Left lung (tissue), 10 donors: ENCODE measurements around the gene TES. TPM values are rescaled to one million over a fixed set of nuclear protein-coding genes. Genes with fewer than 3 reads are reported as not detected.
"Not testable (repeated sequence)": the region's sequence is repeated elsewhere in the genome, so short reads cannot be mapped to it uniquely, and the experiment has no call there.

Source experiments
- ATAC-seq: fragments of 200-7000 bp; cut with Tn5 transposase; one replicate; pipeline ENCODE4 v1.9.1; 2020; ENCODE audit warnings: moderate library complexity
- DNase-seq, 4 donors: peaks; one replicate each; pipeline ENCODE4 v3.0.0-alpha.2; 2013 to 2020
- H3K27ac ChIP-seq, 2 donors: fragments of 200-600 bp; sonication (generic) in 1 of 2; one replicate each; pipeline versions ENCODE4 v1.5.0 to v1.8.0; 2020 to 2021
- H3K27me3 ChIP-seq, 2 donors: fragments of 200-600 bp; sonication (generic) in 1 of 2; one replicate each; pipeline versions ENCODE4 v1.5.0 to v1.8.0; 2020 to 2021
- H3K36me3 ChIP-seq, 2 donors: fragments of 200-600 bp; sonication (generic) in 1 of 2; one replicate each; pipeline versions ENCODE4 v1.5.0 to v1.8.0; 2020 to 2021
- H3K4me1 ChIP-seq, 2 donors: fragments of 200-600 bp; one replicate each; pipeline ENCODE4 v1.8.0; 2021
- H3K4me3 ChIP-seq, 2 donors: fragments of 200-600 bp; sonication (generic) in 1 of 2; one replicate each; pipeline versions ENCODE4 v1.5.0 to v1.8.0; 2020 to 2021; ENCODE audit warnings: mild to moderate bottlenecking in 1 of 2
- H3K9me3 ChIP-seq, 2 donors: fragments of 200-600 bp; sonication (generic) in 1 of 2; one replicate each; pipeline versions ENCODE4 v1.5.0 to v1.8.0; 2020 to 2021
- intact Hi-C, 2 donors: fragments of 100-400 bp; cut with DNase I; formaldehyde crosslinking; loops; one replicate each; pipeline versions ENCODE4 v1.11.2 to v1.14.2; 2022
- polyA plus RNA-seq, 6 donors: library from polyadenylated mRNA; unstranded; fragments of 120-200 nt; gene quantifications; one replicate each; pipeline ENCODE4 v1.2.1, GENCODE V29; 2013; ENCODE audit not compliant: insufficient read length in 6 of 6
- total RNA-seq, 2 donors: library from RNA; stranded (reverse); fragmentation: NEBNext Ultra II Directional; extraction: Animal tissue kit (Norgen Biotek cat#: 25700); gene quantifications; one replicate each; pipeline ENCODE4 v1.2.1, GENCODE V29; 2021
- TF ChIP-seq, protein P1 (sequence below), 2 donors: fragments of 200-600 bp; sonication (generic) in 1 of 2; IDR thresholded peaks; one replicate each; pipeline versions ENCODE4 v1.5.0 to v1.8.0; 2021; ENCODE audit warnings: antibody characterized with exemption in 2 of 2
- donor health status: DM: no; HTN: yes; CAD: no.
- donor health status: DM: no; HTN: no; CAD: no.

The TES gene
- total and polyA plus RNA-seq, 8 donors: 56.6 to 113 (median 66.5) TPM

DNA sequence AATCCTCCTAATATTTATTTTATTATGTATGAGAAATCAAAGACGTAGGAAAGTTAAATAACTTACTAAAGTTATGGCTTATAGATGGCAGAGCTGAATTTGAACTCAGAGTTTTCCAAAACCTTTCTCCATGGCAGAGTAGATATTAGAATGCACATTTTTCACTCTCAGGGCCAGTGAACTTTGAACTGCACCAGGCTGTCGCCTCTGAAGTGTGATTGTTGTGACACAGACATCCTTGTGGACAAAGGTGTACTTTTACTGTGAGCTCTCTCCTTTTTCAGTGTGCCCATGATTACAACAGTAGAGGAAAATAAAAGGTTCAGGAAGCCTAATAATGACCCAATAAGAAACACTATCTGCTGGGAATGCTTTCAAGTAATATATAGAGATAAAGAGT, 29.1 kb downstream of the TES start:
- no peak for ATAC-seq
- H3K4me1 ChIP-seq: no peaks in the 10 kb centered on the region
- H3K27me3 ChIP-seq: no peaks in the 10 kb centered on the region
- no peaks in the 10 kb centered on the region for H3K9me3 ChIP-seq
- intact Hi-C loops: loop anchor here (5.0 to 10.0 kb wide), 2 partner anchors 57 to 65 kb away; no protein-coding TSS in a partner anchor
- no peak overlapping the region for H3K4me3 ChIP-seq
- TF ChIP-seq, protein P1, sequence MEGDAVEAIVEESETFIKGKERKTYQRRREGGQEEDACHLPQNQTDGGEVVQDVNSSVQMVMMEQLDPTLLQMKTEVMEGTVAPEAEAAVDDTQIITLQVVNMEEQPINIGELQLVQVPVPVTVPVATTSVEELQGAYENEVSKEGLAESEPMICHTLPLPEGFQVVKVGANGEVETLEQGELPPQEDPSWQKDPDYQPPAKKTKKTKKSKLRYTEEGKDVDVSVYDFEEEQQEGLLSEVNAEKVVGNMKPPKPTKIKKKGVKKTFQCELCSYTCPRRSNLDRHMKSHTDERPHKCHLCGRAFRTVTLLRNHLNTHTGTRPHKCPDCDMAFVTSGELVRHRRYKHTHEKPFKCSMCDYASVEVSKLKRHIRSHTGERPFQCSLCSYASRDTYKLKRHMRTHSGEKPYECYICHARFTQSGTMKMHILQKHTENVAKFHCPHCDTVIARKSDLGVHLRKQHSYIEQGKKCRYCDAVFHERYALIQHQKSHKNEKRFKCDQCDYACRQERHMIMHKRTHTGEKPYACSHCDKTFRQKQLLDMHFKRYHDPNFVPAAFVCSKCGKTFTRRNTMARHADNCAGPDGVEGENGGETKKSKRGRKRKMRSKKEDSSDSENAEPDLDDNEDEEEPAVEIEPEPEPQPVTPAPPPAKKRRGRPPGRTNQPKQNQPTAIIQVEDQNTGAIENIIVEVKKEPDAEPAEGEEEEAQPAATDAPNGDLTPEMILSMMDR (IDR thresholded peaks at IDR 0.05): no peak
- H3K27ac ChIP-seq: no peak overlapping the region
- DNase-seq: no peak
- peaks cover 0 to 24% of the 10 kb centered on the region in 2 donors for H3K36me3 ChIP-seq

DNA sequence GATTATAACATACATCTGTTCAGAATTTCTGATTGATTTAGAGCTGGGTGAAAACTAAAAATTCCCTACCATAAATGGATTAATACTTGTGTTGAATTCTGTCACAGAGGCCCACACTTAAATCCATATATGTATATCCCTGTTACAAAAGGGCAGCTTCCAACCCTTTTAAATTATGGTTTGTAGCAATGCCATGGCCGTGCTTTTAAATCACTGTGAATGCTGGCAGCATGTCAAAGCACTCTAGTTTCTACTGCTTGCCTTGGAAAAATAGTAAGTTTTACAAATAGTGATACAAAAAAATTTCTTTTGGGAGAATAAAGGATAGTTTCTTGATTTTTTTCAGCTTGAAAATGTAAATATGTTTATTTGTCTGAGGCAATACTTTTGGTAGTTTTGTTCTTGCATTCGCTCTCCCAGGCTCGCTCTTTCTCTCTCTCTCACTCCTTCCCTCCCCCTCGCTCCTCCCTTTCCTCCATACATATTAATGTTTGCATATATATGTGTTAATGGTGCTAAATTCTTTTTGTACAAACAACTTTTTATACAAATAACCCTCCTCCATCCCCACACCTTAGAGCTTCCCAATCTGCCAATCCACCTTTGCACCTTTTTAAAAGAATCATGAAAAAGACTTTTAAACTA, 29.8 kb downstream of the TES start:
- DNase-seq (peak in 1 of 4 donors; percentile 50), ATAC-seq (no peak)
- intact Hi-C loops: loop anchor here in 1 of 2 donors (10.0 kb wide), 1 partner anchor 575 kb away; no protein-coding TSS in a partner anchor
- TF ChIP-seq, protein P1 (IDR thresholded peaks at IDR 0.05): no peak
- Histone ChIP-seq H3K4me3 (no peak overlapping the region), H3K27ac (no peak overlapping the region), H3K36me3 (peaks cover 0 to 31% of the 10 kb centered on the region in 2 donors), H3K27me3 (no peaks in the 10 kb centered on the region), H3K4me1 (no peaks in the 10 kb centered on the region), H3K9me3 (peaks cover 0 to 5% of the 10 kb centered on the region in 2 donors)

DNA sequence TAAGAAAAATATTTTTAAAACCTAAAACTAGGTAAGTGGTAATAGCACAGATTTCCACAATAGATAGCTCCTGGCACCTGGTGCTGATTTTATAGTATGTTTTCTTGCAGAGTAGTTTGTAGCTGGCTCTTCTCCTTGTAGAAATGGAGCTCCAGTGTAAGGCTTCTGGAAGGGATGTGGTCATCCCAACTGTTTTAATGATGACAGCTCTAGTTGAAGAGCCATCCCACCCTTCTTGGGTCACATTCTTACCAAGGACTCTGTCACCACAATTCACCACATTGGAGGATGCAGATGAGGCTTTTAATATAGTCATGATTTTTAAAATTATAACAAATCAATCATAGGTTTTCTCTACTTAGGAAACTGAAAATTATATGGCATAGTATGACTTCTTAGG, 31.0 kb downstream of the TES start:
- H3K27ac ChIP-seq: no peak overlapping the region
- intact Hi-C loops: loop anchor here in 1 of 2 donors (10.0 kb wide), 1 partner anchor 574 kb away; no protein-coding TSS in a partner anchor

DNA sequence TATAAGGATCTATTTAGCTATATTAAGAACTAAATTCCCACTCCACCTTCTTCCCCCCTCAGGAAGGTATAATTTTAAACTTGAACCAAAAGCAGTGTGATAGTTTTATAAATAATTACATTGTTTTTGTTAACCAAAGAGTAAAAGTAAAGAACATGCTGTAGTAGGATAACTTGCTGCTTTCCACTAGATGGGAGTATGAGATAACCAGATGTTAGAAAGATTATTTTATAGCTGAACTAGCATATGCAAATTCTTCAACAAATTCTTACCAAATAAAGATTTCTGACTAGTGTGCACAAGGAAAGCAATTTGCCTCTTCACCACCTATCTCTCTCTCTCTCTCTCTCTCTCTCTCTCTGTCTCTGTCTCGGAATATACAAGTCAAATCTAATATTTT, 31.8 kb downstream of the TES start:
- ATAC-seq: no peak
- intact Hi-C loops: loop anchor here in 1 of 2 donors (10.0 kb wide), 1 partner anchor 573 kb away; no protein-coding TSS in a partner anchor
- H3K27ac ChIP-seq: no peak overlapping the region
- peaks cover 0 to 5% of the 10 kb centered on the region in 2 donors for H3K9me3 ChIP-seq
- H3K4me3 ChIP-seq: no peak overlapping the region
- DNase-seq: no peak
- H3K4me1 ChIP-seq: no peaks in the 10 kb centered on the region
- TF ChIP-seq, protein P1 (IDR thresholded peaks at IDR 0.05): no peak
- H3K36me3 ChIP-seq: peaks cover 0 to 33% of the 10 kb centered on the region in 2 donors
- no peaks in the 10 kb centered on the region for H3K27me3 ChIP-seq

More for the DNA sequence above, 31.0 kb downstream of the TES start:
- Histone ChIP-seq H3K36me3 (peaks cover 0 to 34% of the 10 kb centered on the region in 2 donors), H3K4me1 (no peaks in the 10 kb centered on the region), H3K4me3 (no peak overlapping the region), H3K27me3 (no peaks in the 10 kb centered on the region), H3K9me3 (peaks cover 0 to 5% of the 10 kb centered on the region in 2 donors)
- no peak for ATAC-seq
- TF ChIP-seq, protein P1 (IDR thresholded peaks at IDR 0.05): no peak
- DNase-seq: no peak

DNA sequence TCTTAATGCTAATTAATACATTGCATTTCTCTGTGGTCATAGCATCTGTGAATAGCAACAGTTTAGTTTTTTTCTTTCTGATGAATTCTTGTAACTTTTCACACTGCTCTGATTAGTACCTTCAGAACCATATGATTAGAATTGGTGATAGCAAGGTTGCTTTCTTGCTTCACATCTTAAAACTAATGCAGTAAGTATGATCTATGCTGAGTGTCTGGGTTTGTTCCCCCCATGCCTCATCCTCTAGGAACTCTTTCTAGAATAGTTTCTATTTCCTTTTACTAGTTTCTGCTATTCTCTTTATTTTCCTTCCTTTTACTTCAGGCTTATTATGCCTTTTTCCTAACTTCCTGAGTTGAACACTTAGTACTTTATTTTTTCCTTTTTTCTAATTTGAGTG, 32.4 kb downstream of the TES start:
- Histone ChIP-seq H3K4me1 (no peaks in the 10 kb centered on the region), H3K27ac (no peak overlapping the region), H3K36me3 (peaks cover 0 to 27% of the 10 kb centered on the region in 2 donors), H3K9me3 (peaks cover 0 to 5% of the 10 kb centered on the region in 2 donors), H3K27me3 (no peaks in the 10 kb centered on the region), H3K4me3 (no peak overlapping the region)
- TF ChIP-seq, protein P1 (IDR thresholded peaks at IDR 0.05): no peak
- no peak for DNase-seq
- intact Hi-C loops: loop anchor here in 1 of 2 donors (10.0 kb wide), 1 partner anchor 572 kb away; no protein-coding TSS in a partner anchor
- no peak for ATAC-seq

DNA sequence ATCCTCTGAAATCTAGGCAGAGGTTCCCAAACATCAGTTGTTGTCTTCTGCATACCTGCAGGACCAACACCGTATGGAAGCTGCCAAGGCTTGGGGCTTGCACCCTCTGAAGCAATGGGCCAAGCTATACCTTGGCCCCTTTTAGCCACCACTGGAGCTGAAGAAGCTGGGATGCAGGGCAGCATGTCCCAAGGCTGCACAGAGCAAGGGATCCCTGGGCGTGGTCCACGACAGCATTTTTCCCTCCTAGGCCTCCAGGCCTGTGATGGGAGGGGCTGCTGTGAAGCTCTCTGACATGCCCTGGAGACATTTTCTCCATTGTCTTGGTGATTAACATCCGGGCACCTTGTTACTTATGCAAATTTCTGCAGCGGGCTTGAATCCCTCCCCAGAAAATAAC, 34.5 kb downstream of the TES start:
- intact Hi-C loops: loop anchor here in 1 of 2 donors (10.0 kb wide), 1 partner anchor 570 kb away; no protein-coding TSS in a partner anchor
- not testable (repeated sequence) for DNase-seq, H3K27ac ChIP-seq, H3K9me3 ChIP-seq, H3K4me3 ChIP-seq, H3K27me3 ChIP-seq, ATAC-seq, H3K4me1 ChIP-seq
- peaks cover 0 to 35% of the 10 kb centered on the region in 2 donors for H3K36me3 ChIP-seq
